ENCODE results near the gene ATP6V0B.

DNA sequence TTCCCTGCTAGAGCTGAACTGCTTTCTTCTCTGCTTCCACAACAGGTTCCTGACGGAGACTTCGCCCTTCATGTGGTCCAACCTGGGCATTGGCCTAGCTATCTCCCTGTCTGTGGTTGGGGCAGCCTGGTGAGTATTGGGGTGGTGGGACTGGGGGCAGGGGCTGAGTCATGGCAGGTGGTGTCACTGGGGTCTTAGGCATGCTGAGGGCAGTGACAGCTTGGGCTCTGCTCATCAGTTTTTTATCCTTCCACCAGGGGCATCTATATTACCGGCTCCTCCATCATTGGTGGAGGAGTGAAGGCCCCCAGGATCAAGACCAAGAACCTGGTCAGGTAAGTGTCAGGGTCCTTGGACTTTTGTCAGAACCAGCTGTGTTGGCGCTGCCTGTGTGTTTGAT lies 1.3 kb downstream of the ATP6V0B start:
- TF ChIP-seq, protein P1, sequence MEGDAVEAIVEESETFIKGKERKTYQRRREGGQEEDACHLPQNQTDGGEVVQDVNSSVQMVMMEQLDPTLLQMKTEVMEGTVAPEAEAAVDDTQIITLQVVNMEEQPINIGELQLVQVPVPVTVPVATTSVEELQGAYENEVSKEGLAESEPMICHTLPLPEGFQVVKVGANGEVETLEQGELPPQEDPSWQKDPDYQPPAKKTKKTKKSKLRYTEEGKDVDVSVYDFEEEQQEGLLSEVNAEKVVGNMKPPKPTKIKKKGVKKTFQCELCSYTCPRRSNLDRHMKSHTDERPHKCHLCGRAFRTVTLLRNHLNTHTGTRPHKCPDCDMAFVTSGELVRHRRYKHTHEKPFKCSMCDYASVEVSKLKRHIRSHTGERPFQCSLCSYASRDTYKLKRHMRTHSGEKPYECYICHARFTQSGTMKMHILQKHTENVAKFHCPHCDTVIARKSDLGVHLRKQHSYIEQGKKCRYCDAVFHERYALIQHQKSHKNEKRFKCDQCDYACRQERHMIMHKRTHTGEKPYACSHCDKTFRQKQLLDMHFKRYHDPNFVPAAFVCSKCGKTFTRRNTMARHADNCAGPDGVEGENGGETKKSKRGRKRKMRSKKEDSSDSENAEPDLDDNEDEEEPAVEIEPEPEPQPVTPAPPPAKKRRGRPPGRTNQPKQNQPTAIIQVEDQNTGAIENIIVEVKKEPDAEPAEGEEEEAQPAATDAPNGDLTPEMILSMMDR (IDR thresholded peaks at IDR 0.05): no peak
- no peak for TF ChIP-seq POLR2A (IDR thresholded peaks at IDR 0.05)

All from heart left ventricle (tissue), 13 donors.